ENCODE results near the gene ZNF438. TPM values are rescaled to one million over a fixed set of nuclear protein-coding genes. Genes with fewer than 3 reads are reported as not detected.
"Not testable (repeated sequence)": the region's sequence is repeated elsewhere in the genome, so short reads cannot be mapped to it uniquely, and the experiment has no call there.

The ZNF438 gene
- total RNA-seq, 3 donors from 2014 or later: 0.96 to 1.3 (median 1.2) TPM

- DNase-seq (no peak), ATAC-seq (no peak)
- peak overlapping the region; percentile 86 for H3K4me3 Mint-ChIP-seq
- no peaks in the 10 kb centered on the region for H3K27me3 Mint-ChIP-seq (ENCODE audit: low read depth)
- no peaks in the 10 kb centered on the region for H3K36me3 Mint-ChIP-seq (ENCODE audit: insufficient read depth)
- peaks cover 11% of the 10 kb centered on the region for H3K4me1 Mint-ChIP-seq (ENCODE audit: low read depth)
- H3K9me3 Mint-ChIP-seq: no peaks in the 10 kb centered on the region
Measured at GRCh38 chr10:31033147-31033546, 1.5 kb upstream of the ZNF438 start.

DNA sequence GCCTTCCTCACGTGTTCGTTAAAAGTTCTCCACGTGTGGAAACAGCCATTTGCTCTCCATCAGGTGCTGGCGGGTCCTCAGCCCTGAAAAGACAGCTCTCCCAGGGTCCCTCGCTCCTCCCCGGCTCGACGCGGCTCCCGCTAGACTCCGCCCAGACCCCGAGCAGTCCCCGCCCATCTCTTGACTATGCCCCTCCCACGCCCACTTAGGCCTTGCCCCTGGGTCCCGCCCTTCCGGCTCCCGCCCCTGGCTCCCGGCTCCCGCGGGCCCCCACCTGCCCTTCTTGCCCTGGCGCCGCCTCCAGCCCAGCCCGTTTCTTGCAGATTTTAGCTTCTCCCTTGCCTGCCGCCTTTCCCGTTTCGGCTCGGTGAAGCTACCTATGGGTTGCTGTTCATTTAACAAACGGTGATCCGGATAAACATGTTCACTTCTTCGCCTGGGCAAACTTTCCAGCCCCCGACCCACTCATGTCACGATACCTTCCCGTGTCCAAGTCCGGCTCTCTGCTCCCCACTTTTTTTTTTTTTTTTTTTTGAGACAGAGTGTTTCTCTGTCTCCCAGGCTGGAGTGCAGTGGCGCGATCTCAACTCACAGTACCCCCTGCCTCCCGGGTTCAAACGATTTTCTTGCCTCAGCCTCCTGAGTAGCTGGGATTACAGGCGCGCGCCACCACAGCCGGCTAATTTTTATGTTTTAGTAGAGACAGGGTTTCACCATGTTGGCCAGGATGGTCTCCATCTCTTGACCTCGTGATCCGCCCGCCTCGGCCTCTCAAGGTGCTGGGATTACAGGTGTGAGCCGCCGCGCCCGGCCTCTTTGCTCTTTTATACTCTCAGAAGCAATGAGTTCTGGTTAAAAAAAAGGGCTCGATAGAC lies 830 bp upstream of the ZNF438 start:
- Mint-ChIP-seq H3K36me3 (ENCODE audit: insufficient read depth) (no peaks in the 10 kb centered on the region), H3K9me3 (no peaks in the 10 kb centered on the region), H3K4me3 (peak overlapping the region; percentile 86), H3K4me1 (ENCODE audit: low read depth) (peaks cover 11% of the 10 kb centered on the region), H3K27me3 (ENCODE audit: low read depth) (no peaks in the 10 kb centered on the region)
- DNase-seq (peak; percentile 95), ATAC-seq (peak; percentile 88)

DNA sequence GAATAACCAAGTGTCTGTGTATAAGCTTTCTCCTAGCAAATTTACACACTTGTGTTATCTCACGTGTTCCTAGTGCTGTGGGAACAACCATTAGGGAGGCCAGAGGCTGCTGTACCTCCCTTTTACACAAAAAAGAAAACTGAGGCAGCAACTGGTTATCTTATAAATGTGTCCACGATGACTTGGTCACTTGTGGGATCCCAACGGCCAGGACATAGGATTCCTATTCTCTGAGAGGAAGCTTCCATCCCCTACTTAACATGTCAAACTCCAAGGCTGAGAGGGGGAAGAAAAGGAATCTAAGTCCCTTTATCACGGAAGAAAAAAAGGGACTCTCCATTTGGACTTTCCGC lies 484 bp downstream of the ZNF438 start:
- no peaks in the 10 kb centered on the region for H3K36me3 Mint-ChIP-seq (ENCODE audit: insufficient read depth)
- DNase-seq (no peak), ATAC-seq (no peak)
- H3K9me3 Mint-ChIP-seq: no peaks in the 10 kb centered on the region
- no peaks in the 10 kb centered on the region for H3K27me3 Mint-ChIP-seq (ENCODE audit: low read depth)
- peaks cover 11% of the 10 kb centered on the region for H3K4me1 Mint-ChIP-seq (ENCODE audit: low read depth)
- H3K4me3 Mint-ChIP-seq: peak overlapping the region; percentile 86

DNA sequence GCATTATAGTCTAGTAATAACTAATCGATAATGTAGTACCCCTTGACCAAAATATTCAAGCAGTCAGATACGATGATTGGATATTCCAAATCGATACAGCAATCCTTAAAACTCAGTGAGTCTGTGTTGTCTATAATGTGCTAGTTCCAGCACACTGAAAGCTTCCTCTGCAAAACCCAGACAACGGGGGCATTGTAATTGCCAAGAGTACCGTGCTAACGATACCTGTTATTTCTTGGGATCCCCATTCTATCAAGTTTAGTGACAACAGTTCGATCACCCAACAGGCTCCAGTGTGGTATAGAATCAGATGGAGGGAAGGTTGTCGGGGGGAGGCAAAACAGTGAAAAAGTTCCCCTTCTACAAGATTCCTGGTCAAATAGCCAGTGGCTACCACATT lies 865 bp downstream of the ZNF438 start:
- H3K9me3 Mint-ChIP-seq: no peaks in the 10 kb centered on the region
- no peak for DNase-seq
- no peaks in the 10 kb centered on the region for H3K36me3 Mint-ChIP-seq (ENCODE audit: insufficient read depth)
- peaks cover 11% of the 10 kb centered on the region for H3K4me1 Mint-ChIP-seq (ENCODE audit: low read depth)
- ATAC-seq: no peak
- no peak overlapping the region for H3K4me3 Mint-ChIP-seq
- no peaks in the 10 kb centered on the region for H3K27me3 Mint-ChIP-seq (ENCODE audit: low read depth)

DNA sequence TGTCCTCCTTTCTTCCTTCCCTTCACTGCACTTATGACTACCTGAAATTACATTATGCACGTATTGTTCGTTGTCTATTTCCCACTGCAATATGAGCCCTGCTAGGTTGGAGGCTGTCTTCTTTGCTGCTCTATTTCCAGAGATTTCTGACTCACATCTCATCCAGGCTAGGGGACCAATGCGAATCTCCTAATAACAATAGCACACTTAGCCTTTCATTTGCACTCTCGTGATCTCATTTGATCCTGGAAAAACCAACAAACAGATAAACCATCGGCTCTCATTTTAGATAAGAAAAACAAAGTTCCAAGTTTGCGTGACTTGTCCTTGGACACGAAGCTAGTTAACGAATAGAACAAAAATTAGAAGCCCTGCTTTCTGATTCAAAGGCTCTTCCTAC lies 1.4 kb downstream of the ZNF438 start:
- H3K9me3 Mint-ChIP-seq: no peaks in the 10 kb centered on the region
- H3K4me3 Mint-ChIP-seq: peak overlapping the region; percentile 7
- DNase-seq: no peak
- no peaks in the 10 kb centered on the region for H3K36me3 Mint-ChIP-seq (ENCODE audit: insufficient read depth)
- no peaks in the 10 kb centered on the region for H3K27me3 Mint-ChIP-seq (ENCODE audit: low read depth)
- peaks cover 11% of the 10 kb centered on the region for H3K4me1 Mint-ChIP-seq (ENCODE audit: low read depth)
- no peak for ATAC-seq

- Mint-ChIP-seq H3K9me3 (no peaks in the 10 kb centered on the region), H3K27me3 (ENCODE audit: low read depth) (no peaks in the 10 kb centered on the region), H3K36me3 (ENCODE audit: insufficient read depth) (no peaks in the 10 kb centered on the region), H3K4me3 (no peak overlapping the region), H3K4me1 (ENCODE audit: low read depth) (peaks cover 11% of the 10 kb centered on the region)
- DNase-seq: no peak
- no peak for ATAC-seq
Measured at GRCh38 chr10:31028081-31028480, 3.6 kb downstream of the ZNF438 start.

GRCh38 chr10:31026279-31026678 lies 5.4 kb downstream of the ZNF438 start:
- not testable (repeated sequence) for H3K4me1 Mint-ChIP-seq (ENCODE audit: low read depth); H3K4me3 Mint-ChIP-seq; H3K36me3 Mint-ChIP-seq (ENCODE audit: insufficient read depth); DNase-seq; H3K9me3 Mint-ChIP-seq; ATAC-seq; H3K27me3 Mint-ChIP-seq (ENCODE audit: low read depth)

DNA sequence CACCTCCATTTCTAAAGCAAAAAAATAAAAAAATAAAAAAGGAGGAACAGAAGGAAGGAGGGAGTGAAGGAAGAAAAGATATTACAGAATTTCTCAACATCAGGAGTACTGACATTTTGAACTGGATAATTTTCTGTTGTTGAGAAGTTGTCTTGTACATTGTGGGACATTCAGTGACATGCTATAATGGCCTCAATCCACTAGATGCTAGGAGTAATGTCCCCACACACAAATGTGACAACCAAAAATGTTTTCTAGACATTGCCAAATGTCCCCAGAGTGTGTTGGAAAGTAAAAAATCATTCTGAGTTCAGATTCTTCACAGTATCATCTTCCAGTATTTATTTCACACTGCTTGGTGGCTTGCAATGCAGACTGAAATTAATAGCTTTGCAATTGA lies 6.5 kb downstream of the ZNF438 start:
- Mint-ChIP-seq H3K9me3 (no peaks in the 10 kb centered on the region), H3K36me3 (ENCODE audit: insufficient read depth) (no peaks in the 10 kb centered on the region), H3K4me1 (ENCODE audit: low read depth) (peaks cover 2% of the 10 kb centered on the region), H3K27me3 (ENCODE audit: low read depth) (no peaks in the 10 kb centered on the region), H3K4me3 (no peak overlapping the region)
- no peak for ATAC-seq
- DNase-seq: no peak

DNA sequence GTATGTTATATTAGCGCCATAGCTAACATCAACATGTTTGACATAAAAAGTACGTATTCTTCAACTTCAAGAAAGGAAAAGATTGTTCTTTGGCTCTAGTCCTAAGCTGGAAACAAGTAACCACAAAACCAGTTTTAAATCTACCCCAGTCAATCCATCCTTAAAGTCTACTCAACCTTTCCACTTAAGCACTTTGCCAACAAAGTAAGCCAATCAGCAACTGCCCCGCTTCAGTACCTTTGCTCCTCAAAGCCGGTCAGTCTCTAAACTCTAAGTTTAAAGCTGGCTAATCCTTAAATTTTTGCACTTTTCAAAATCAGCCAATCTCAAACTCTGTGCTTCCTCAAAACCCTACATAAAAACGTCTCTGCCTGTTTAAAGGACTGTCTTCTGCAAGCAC lies 8.1 kb downstream of the ZNF438 start:
- no peak overlapping the region for H3K4me3 Mint-ChIP-seq
- H3K9me3 Mint-ChIP-seq: no peaks in the 10 kb centered on the region
- H3K36me3 Mint-ChIP-seq (ENCODE audit: insufficient read depth): no peaks in the 10 kb centered on the region
- no peak for DNase-seq
- H3K4me1 Mint-ChIP-seq (ENCODE audit: low read depth): no peaks in the 10 kb centered on the region
- no peak for ATAC-seq
- H3K27me3 Mint-ChIP-seq (ENCODE audit: low read depth): no peaks in the 10 kb centered on the region

GRCh38 chr10:31020209-31020608 lies 11.5 kb downstream of the ZNF438 start:
- H3K27me3 Mint-ChIP-seq (ENCODE audit: low read depth): no peaks in the 10 kb centered on the region
- no peak overlapping the region for H3K4me3 Mint-ChIP-seq
- ATAC-seq (no peak), DNase-seq (no peak)
- no peaks in the 10 kb centered on the region for H3K9me3 Mint-ChIP-seq
- no peaks in the 10 kb centered on the region for H3K4me1 Mint-ChIP-seq (ENCODE audit: low read depth)
- H3K36me3 Mint-ChIP-seq (ENCODE audit: insufficient read depth): no peaks in the 10 kb centered on the region

GRCh38 chr10:31018962-31019361 lies 12.7 kb downstream of the ZNF438 start:
- DNase-seq (no peak), ATAC-seq (no peak)
- no peaks in the 10 kb centered on the region for H3K4me1 Mint-ChIP-seq (ENCODE audit: low read depth)
- H3K27me3 Mint-ChIP-seq (ENCODE audit: low read depth): no peaks in the 10 kb centered on the region
- H3K9me3 Mint-ChIP-seq: no peaks in the 10 kb centered on the region
- H3K36me3 Mint-ChIP-seq (ENCODE audit: insufficient read depth): peaks cover under 1% of the 10 kb centered on the region
- no peak overlapping the region for H3K4me3 Mint-ChIP-seq

DNA sequence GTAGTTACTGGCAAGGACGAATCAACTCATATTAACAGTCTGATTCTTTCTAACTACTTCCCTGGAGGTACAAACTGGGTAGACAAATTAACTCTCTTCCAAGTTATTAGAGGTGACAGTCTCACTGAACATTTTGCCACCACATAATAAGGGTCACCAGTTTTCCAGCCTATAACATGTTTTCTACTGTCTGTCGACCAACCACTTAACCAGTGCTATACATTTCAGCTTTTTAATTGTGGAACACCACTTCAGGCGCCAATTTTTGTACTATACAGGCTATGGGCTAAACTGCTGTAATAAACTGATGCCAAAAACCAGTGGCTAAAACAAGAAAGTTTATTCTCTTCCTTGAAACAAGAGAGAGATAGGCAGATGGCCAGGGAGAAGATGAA lies 13.3 kb downstream of the ZNF438 start:
- no peak overlapping the region for H3K4me3 Mint-ChIP-seq
- no peak for ATAC-seq
- no peaks in the 10 kb centered on the region for H3K4me1 Mint-ChIP-seq (ENCODE audit: low read depth)
- H3K9me3 Mint-ChIP-seq: no peaks in the 10 kb centered on the region
- DNase-seq: no peak
- H3K27me3 Mint-ChIP-seq (ENCODE audit: low read depth): no peaks in the 10 kb centered on the region
- peaks cover 7% of the 10 kb centered on the region for H3K36me3 Mint-ChIP-seq (ENCODE audit: insufficient read depth)

- no peak overlapping the region for H3K4me3 Mint-ChIP-seq
- no peaks in the 10 kb centered on the region for H3K4me1 Mint-ChIP-seq (ENCODE audit: low read depth)
- no peaks in the 10 kb centered on the region for H3K27me3 Mint-ChIP-seq (ENCODE audit: low read depth)
- peaks cover 8% of the 10 kb centered on the region for H3K36me3 Mint-ChIP-seq (ENCODE audit: insufficient read depth)
- H3K9me3 Mint-ChIP-seq: no peaks in the 10 kb centered on the region
- DNase-seq (no peak), ATAC-seq (no peak)
Measured at GRCh38 chr10:31017534-31018355, 13.9 kb downstream of the ZNF438 start.

GRCh38 chr10:31014161-31014875 lies 17.3 kb downstream of the ZNF438 start:
- DNase-seq (no peak), ATAC-seq (no peak)
- Mint-ChIP-seq H3K4me1 (ENCODE audit: low read depth) (peaks cover 2% of the 10 kb centered on the region), H3K36me3 (ENCODE audit: insufficient read depth) (peaks cover 8% of the 10 kb centered on the region), H3K27me3 (ENCODE audit: low read depth) (no peaks in the 10 kb centered on the region), H3K4me3 (no peak overlapping the region), H3K9me3 (no peaks in the 10 kb centered on the region)
